Neural progenitor cell (in vitro differentiated cells): ENCODE results near the gene NQO2. TPM values are rescaled to one million over a fixed set of nuclear protein-coding genes. Genes with fewer than 3 reads are reported as not detected.

ENCODE experiments used
- DNase-seq: peaks from one replicate; pipeline ENCODE4 v3.0.0-alpha.2; 2016; ENCODE audit warnings: low spot score
- H2AFZ ChIP-seq: fragments of 200-600 bp; sonication (generic); replicated peaks from 2 replicates; pipeline ENCODE4 v1.6.1; 2016; ENCODE audit warnings: antibody characterized with exemption
- H3F3A ChIP-seq: fragments of 200-600 bp; sonication (generic); 2 replicates; pipeline ENCODE4 v1.6.1; 2016; ENCODE audit warnings: antibody characterized with exemption, low read depth
- H3K27ac ChIP-seq: fragments of 200-600 bp; sonication (generic); 2 replicates; pipeline ENCODE4 v1.5.1; 2016; ENCODE audit warnings: mild to moderate bottlenecking
- H3K27me3 ChIP-seq: fragments of 200-600 bp; sonication (generic); 2 replicates; pipeline ENCODE4 v1.6.1; 2016; ENCODE audit warnings: mild to moderate bottlenecking, moderate library complexity
- H3K36me3 ChIP-seq: fragments of 200-600 bp; sonication (generic); 2 replicates; pipeline ENCODE4 v1.5.1; 2016
- H3K4me1 ChIP-seq: fragments of 200-600 bp; sonication (generic); 2 replicates; pipeline ENCODE4 v1.6.1; 2016; ENCODE audit warnings: mixed run types
- H3K4me2 ChIP-seq: fragments of 200-600 bp; sonication (generic); 2 replicates; pipeline ENCODE4 v1.6.1; 2016
- H3K4me3 ChIP-seq: fragments of 200-600 bp; sonication (generic); 2 replicates; pipeline ENCODE4 v1.5.1; 2016
- H3K79me2 ChIP-seq: fragments of 200-600 bp; sonication (generic); 2 replicates; pipeline ENCODE4 v1.6.1; 2016; ENCODE audit warnings: low read depth
- H3K9ac ChIP-seq: fragments of 200-600 bp; sonication (generic); 2 replicates; pipeline ENCODE4 v1.6.1; 2016
- H3K9me3 ChIP-seq: fragments of 200-600 bp; sonication (generic); 2 replicates; pipeline ENCODE4 v1.5.1; 2016; ENCODE audit warnings: low read depth
- H4K20me1 ChIP-seq: fragments of 200-600 bp; sonication (generic); 2 replicates; pipeline ENCODE4 v1.6.1; 2016; ENCODE audit warnings: low read depth
- H3K27ac Mint-ChIP-seq: 3 replicates; pipeline ENCODE4 v1.8.0; 2021; ENCODE audit warnings: mixed read lengths
- H3K27me3 Mint-ChIP-seq: 2 replicates; pipeline ENCODE4 v1.8.0; 2022; ENCODE audit warnings: low read depth, mild to moderate bottlenecking, inconsistent platforms, moderate library complexity, mixed read lengths; ENCODE audit not compliant: insufficient read depth
- H3K36me3 Mint-ChIP-seq: 3 replicates; pipeline ENCODE4 v1.8.0; 2021; ENCODE audit warnings: mixed read lengths
- H3K4me1 Mint-ChIP-seq: 3 replicates; pipeline ENCODE4 v1.8.0; 2021; ENCODE audit warnings: mixed read lengths
- H3K4me3 Mint-ChIP-seq: 3 replicates; pipeline ENCODE4 v1.8.0; 2021; ENCODE audit warnings: mild to moderate bottlenecking, moderate library complexity, mixed read lengths
- H3K9me3 Mint-ChIP-seq: 3 replicates; pipeline ENCODE4 v1.8.0; 2020; ENCODE audit warnings: mixed read lengths
- EZH2 ChIP-seq: fragments of 200-600 bp; sonication (generic); IDR thresholded peaks from 2 replicates; pipeline ENCODE4 v1.6.1; 2017; ENCODE audit warnings: antibody characterized with exemption, mild to moderate bottlenecking, moderate library complexity
- EZH2phosphoT487 ChIP-seq: fragments of 200-600 bp; sonication (generic); IDR thresholded peaks from 2 replicates; pipeline ENCODE4 v1.6.1; 2017; ENCODE audit warnings: antibody characterized with exemption
- total RNA-seq: library from RNA; depleted of rRNA; stranded (reverse); fragments of >200 nt; gene quantifications from 2 replicates; pipeline ENCODE4 v1.2.3, GENCODE V29; 2015; ENCODE audit warnings: low replicate concordance
- TF ChIP-seq, protein P1 (sequence below): fragments of 200-600 bp; sonication (generic); IDR thresholded peaks from 2 replicates; pipeline ENCODE4 v1.5.1; 2017; ENCODE audit warnings: antibody characterized with exemption, mild to moderate bottlenecking

NQO2 gene
- total RNA-seq, 1 donor from 2014 or later, result 19.5 TPM

DNA sequence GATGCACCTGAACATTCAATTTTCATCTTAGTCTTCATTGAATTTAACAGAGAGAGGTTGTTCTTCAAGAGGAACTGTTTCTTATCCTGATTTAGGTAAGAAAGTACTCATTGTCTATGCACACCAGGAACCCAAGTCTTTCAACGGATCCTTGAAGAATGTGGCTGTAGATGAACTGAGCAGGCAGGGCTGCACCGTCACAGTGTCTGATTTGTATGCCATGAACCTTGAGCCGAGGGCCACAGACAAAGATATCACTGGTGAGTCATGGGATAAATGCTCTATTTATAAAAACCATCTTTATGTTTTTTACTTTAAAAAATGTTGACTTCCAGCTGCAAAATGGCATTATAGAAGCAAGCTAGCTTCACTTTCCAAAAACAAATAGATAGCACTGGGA, 10.2 kb downstream of the NQO2 start:
- peaks cover 37% of the 10 kb centered on the region for H3K9me3 Mint-ChIP-seq
- no peak for DNase-seq
- no peak overlapping the region for H3K27ac Mint-ChIP-seq
- Histone ChIP-seq H3K9me3 (peaks cover 7% of the 10 kb centered on the region), H3K4me3 (no peak overlapping the region), H3F3A (peaks cover 10% of the 10 kb centered on the region), H3K27ac (no peak overlapping the region), H3K79me2 (no peaks in the 10 kb centered on the region), H4K20me1 (no peaks in the 10 kb centered on the region), H3K4me2 (no peak overlapping the region), H3K9ac (no peak overlapping the region), H2AFZ (no peak overlapping the region), H3K4me1 (peaks cover 14% of the 10 kb centered on the region), H3K27me3 (no peaks in the 10 kb centered on the region), H3K36me3 (peaks cover 12% of the 10 kb centered on the region)
- H3K36me3 Mint-ChIP-seq, result peaks cover 79% of the 10 kb centered on the region
- peaks cover 17% of the 10 kb centered on the region for H3K4me1 Mint-ChIP-seq
- H3K4me3 Mint-ChIP-seq, result no peak overlapping the region
- no peak for TF ChIP-seq EZH2
- TF ChIP-seq EZH2phosphoT487, result no peak
- TF ChIP-seq, protein P1, sequence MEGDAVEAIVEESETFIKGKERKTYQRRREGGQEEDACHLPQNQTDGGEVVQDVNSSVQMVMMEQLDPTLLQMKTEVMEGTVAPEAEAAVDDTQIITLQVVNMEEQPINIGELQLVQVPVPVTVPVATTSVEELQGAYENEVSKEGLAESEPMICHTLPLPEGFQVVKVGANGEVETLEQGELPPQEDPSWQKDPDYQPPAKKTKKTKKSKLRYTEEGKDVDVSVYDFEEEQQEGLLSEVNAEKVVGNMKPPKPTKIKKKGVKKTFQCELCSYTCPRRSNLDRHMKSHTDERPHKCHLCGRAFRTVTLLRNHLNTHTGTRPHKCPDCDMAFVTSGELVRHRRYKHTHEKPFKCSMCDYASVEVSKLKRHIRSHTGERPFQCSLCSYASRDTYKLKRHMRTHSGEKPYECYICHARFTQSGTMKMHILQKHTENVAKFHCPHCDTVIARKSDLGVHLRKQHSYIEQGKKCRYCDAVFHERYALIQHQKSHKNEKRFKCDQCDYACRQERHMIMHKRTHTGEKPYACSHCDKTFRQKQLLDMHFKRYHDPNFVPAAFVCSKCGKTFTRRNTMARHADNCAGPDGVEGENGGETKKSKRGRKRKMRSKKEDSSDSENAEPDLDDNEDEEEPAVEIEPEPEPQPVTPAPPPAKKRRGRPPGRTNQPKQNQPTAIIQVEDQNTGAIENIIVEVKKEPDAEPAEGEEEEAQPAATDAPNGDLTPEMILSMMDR, result no peak
- no peaks in the 10 kb centered on the region for H3K27me3 Mint-ChIP-seq

DNA sequence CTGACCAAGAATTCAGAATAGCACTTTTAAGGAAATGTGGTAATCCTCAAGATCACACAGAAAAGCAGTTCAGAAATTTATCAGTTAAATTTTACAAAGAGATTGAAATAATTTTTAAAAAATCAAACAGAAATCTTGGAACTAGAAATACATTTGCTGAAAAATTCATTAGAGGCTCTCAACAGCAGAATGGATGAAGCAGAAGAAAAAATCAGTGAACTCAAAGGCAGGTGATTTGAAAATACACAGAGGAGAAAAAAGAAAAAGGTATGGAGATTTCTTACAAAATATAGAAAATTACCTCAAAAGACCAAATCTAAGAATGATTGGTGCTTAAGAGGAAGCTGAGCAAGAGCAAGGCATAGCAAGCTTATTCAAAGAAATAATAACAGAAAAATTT, 11.5 kb downstream of the NQO2 start:
- Histone ChIP-seq H3F3A (peaks cover 10% of the 10 kb centered on the region), H3K27me3 (no peaks in the 10 kb centered on the region), H3K4me3 (no peak overlapping the region), H3K79me2 (no peaks in the 10 kb centered on the region), H3K4me1 (peaks cover 14% of the 10 kb centered on the region), H3K36me3 (peaks cover 12% of the 10 kb centered on the region), H3K9ac (no peak overlapping the region), H2AFZ (no peak overlapping the region), H3K4me2 (no peak overlapping the region), H3K9me3 (peaks cover 7% of the 10 kb centered on the region), H3K27ac (no peak overlapping the region), H4K20me1 (no peaks in the 10 kb centered on the region)
- TF ChIP-seq EZH2phosphoT487 (no peak), EZH2 (no peak)
- TF ChIP-seq, protein P1, result no peak
- H3K9me3 Mint-ChIP-seq, result peaks cover 37% of the 10 kb centered on the region
- no peak overlapping the region for H3K27ac Mint-ChIP-seq
- no peak for DNase-seq
- no peaks in the 10 kb centered on the region for H3K27me3 Mint-ChIP-seq
- peaks cover 17% of the 10 kb centered on the region for H3K4me1 Mint-ChIP-seq
- no peak overlapping the region for H3K4me3 Mint-ChIP-seq
- H3K36me3 Mint-ChIP-seq, result peaks cover 79% of the 10 kb centered on the region

DNA sequence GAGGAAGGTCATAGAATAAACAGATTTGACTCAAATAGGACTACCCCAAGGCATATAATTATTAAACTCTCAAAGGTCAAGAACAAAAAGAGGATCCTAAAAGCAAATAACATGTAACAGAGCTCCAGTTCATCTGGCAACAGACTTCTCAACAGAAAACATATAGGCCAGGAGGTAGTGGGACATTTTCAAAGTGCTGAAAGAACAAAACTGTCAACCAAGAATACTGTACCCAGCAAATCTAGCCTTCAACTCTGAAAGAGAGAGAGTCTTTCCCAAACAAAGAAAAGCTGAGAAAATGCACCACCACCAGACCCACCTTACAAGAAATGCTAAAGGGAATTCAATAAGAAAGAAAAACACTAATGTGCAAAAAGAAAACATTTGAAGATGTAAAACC, 11.9 kb downstream of the NQO2 start:
- Histone ChIP-seq H3F3A (peaks cover 10% of the 10 kb centered on the region), H3K79me2 (no peaks in the 10 kb centered on the region), H3K36me3 (peaks cover 12% of the 10 kb centered on the region), H3K9ac (no peak overlapping the region), H3K27me3 (no peaks in the 10 kb centered on the region), H4K20me1 (no peaks in the 10 kb centered on the region), H3K4me1 (peaks cover 14% of the 10 kb centered on the region), H3K27ac (no peak overlapping the region), H3K4me2 (no peak overlapping the region), H3K9me3 (peaks cover 7% of the 10 kb centered on the region), H3K4me3 (no peak overlapping the region), H2AFZ (no peak overlapping the region)
- DNase-seq, result no peak
- Mint-ChIP-seq H3K27ac (no peak overlapping the region), H3K36me3 (peaks cover 77% of the 10 kb centered on the region), H3K4me3 (no peak overlapping the region), H3K9me3 (peaks cover 37% of the 10 kb centered on the region), H3K27me3 (no peaks in the 10 kb centered on the region), H3K4me1 (peaks cover 17% of the 10 kb centered on the region)
- no peak for TF ChIP-seq EZH2phosphoT487
- no peak for TF ChIP-seq EZH2
- TF ChIP-seq, protein P1, result no peak
